Measurements from ENCODE around the gene HPDL. TPM values are rescaled to one million over a fixed set of nuclear protein-coding genes. Genes with fewer than 3 reads are reported as not detected.
"Not testable (repeated sequence)": the region's sequence is repeated elsewhere in the genome, so short reads cannot be mapped to it uniquely, and the experiment has no call there.

Gene HPDL
- 1 to 10 TPM; 1.7 to 3.8 (median 3.1) TPM for polyA plus RNA-seq (ENCODE audit: insufficient read length in 4 of 4)

GRCh38 chr1:45326627-45327623, at the start of gene HPDL:
HPDL (plus strand) TSS chr1:45326895; CDS start chr1:45327149, 254 bp downstream.
- peak; percentile 67 to 76 (median 75) for DNase-seq (ENCODE audit: low read depth in 4 of 4, low spot score in 3 of 4)

DNA sequence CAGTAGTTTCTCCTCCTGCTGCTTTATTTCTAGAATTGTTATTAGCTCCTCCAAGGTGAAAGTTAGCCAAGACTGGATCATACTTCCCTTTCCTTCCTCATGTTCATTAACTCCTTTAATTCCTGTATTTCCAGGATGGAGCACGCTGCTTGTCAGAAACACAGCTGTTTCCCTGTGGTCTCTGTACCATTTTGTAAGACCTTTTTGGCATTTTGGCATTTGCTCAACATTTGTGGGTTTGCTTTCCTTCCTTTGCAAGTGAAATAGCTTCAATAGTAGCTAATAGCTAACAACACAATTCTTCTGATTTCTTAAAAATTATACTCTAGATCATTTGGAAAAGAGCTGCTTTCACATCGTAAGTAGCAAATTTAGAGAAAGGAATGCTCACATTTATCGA, 44.3 kb upstream of the HPDL start:
- no peak for DNase-seq (ENCODE audit: low read depth in 4 of 4, low spot score in 3 of 4)

DNA sequence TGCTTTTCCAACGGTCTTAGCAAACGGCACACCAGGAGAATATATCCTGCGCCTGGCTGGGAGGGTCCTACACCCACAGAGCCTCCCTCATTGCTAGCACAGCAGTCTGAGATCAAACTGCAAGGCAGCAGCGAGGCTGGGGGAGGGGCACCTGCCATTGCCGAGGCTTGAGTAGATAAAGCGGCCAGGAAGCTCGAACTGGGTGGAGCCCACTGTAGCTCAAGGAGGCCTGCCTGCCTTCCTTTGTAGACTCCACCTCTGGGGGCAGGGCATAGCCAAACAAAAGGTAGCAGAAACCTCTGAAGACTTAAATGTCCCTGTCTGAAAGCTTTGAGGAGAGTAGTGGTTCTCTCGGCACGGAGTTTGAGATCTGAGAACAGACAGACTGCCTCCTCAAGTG, 41.8 kb upstream of the HPDL start:
- not testable (repeated sequence) for DNase-seq (ENCODE audit: low read depth in 4 of 4, low spot score in 3 of 4)

GRCh38 chr1:45286521-45286920, 40.2 kb upstream of the HPDL start:
- DNase-seq (ENCODE audit: low read depth in 4 of 4, low spot score in 3 of 4): not testable (repeated sequence)

DNA sequence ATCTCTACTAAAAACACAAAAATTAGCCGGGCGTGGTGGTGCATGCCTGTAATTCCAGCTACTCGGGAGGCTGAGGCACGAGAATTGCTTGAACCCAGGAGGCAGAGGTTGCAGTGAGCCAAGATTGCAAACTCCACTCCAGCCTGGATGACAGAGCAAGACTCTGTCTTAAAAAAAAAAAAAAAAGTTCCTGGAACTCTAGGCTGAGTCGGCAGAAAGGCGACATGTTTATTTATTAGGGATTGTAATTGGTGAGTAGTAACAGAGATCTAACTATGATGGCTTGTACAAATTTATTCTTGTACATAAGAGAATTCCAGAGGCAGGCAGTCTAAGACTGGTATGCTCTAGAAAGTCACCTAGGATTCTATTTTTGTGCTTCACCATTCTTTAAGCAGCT, 35.7 kb upstream of the HPDL start:
- DNase-seq (ENCODE audit: low read depth in 4 of 4, low spot score in 3 of 4): not testable (repeated sequence)

GRCh38 chr1:45291716-45292115, 35.0 kb upstream of the HPDL start:
- no peak for DNase-seq (ENCODE audit: low read depth in 4 of 4, low spot score in 3 of 4)

- DNase-seq (ENCODE audit: low read depth in 4 of 4, low spot score in 3 of 4): no peak
Measured at GRCh38 chr1:45297666-45298356, 28.9 kb upstream of the HPDL start.

GRCh38 chr1:45299296-45299695, 27.4 kb upstream of the HPDL start:
- DNase-seq (ENCODE audit: low read depth in 4 of 4, low spot score in 3 of 4): no peak

DNA sequence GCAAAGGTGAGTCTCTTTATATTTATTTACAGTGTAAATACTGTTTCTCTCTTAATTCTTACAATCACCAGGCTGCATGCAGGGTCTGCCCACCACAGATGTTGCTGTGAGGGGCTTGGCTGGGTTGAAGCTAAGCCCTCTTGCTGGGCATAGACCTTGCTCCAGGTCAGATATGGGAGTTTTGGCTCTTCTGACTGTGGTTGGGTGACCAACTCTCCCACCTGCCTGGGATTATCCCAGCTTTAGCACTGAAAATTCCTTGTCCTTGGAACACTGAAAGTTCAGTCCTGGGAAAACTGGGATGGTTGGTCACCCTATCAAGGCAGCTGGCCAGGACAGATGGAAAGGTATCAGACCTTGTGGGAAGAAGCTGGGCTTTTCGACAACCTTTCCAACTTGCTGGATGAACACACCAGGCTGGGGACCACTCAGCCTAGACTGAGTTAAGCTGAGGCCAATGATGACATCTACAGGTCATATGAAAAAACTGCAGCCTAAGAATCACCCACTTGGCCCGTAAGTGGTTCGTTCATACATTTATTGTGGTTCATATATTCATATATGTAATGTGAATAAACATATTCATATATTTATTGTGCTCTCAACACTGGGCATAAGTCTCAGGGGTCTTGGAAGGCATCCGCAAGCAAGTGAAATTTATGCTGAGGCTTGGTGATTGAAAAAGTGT, 26.6 kb upstream of the HPDL start:
- DNase-seq (ENCODE audit: low read depth in 4 of 4, low spot score in 3 of 4): peak in 2 of 4 donors; percentile 55 to 65

DNA sequence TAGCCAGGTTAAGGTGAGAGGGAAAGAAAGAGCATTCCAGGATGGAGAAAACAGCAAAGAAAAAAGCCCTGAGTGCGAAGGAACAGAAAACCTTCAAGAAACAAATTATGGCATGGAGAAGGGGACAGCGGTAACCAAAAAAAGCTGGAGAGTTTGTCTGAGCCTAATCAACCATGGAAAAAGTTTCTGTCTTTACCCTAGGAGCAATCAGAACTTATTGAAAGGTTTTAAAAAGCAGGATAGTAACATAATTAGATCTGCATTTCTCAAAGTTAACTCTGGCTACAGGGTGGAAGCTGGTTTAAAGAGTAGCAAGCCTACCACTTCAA, 26.1 kb upstream of the HPDL start:
- no peak for DNase-seq (ENCODE audit: low read depth in 4 of 4, low spot score in 3 of 4)

DNA sequence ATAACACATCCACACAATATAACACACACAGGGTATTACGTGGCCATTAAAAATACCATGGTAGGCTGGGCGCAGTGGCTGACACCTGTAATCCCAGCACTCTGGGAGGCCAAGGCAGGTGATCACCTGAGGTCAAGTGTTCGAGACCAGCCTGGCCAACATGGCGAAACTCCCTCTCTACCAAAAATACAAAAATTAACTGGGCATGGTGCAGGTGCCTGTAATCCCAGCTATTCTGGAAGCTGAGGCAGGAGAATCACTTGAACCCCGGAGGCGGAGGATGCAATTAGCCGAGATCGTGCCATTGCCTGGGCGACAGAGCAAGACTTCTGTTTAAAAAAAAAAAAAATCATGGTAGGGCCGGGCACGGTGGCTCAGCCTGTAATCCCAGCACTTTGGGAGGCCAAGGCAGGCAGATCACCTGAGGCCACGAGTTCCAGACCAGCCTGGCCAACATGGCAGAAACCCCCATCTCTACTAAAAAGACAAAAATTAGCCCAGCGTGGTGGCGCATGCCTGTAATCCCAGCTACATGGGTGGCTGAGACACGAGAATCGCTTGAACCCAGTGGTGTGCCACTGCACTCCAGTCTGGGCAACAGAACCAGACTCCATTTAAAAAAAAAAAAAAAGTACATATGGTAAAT, 24.1 kb upstream of the HPDL start:
- DNase-seq (ENCODE audit: low read depth in 4 of 4, low spot score in 3 of 4): no peak

- peak; percentile 91 to 94 (median 94) for DNase-seq (ENCODE audit: low read depth in 4 of 4, low spot score in 3 of 4)
Measured at GRCh38 chr1:45303520-45304310, 23.0 kb upstream of the HPDL start.

DNA sequence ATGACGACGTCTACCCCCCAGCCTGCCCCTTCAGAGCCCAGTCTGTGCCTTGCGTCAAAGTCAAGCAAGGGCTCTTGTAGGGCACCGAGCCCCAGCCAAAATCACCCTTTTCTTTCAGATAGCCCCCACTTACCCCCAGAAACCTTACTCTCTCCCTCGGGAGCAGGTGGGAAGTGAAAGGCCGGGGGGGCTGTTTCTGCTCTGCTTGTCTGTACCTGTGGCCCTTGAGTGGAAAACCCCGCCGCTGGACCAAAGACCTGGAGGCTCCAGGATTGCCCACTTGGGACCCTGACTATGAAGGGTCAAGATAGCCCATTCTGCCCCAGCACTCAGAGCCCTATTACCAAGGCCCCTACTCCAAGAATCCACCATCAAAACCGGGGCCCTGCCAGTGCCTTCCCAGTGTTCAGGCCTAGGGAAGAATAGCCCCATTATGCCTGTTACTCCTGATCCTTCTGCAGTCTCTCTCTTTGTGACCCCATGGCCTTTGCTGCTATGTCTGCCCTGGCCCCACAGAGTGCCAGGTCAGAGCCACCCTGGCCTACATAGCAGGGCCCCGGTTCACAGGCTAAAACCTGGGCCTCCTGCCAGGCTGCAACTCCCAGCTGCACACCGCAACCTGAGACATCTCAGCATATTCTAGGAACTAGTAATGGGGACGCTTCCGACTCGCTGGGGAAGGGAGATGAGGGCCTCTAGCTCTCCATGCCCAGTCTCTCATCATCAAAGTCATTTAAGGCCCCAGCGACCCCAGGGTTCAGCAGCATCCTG, 22.2 kb upstream of the HPDL start:
- no peak for DNase-seq (ENCODE audit: low read depth in 4 of 4, low spot score in 3 of 4)

GRCh38 chr1:45305231-45305630, 21.5 kb upstream of the HPDL start:
- no peak for DNase-seq (ENCODE audit: low read depth in 4 of 4, low spot score in 3 of 4)

DNA sequence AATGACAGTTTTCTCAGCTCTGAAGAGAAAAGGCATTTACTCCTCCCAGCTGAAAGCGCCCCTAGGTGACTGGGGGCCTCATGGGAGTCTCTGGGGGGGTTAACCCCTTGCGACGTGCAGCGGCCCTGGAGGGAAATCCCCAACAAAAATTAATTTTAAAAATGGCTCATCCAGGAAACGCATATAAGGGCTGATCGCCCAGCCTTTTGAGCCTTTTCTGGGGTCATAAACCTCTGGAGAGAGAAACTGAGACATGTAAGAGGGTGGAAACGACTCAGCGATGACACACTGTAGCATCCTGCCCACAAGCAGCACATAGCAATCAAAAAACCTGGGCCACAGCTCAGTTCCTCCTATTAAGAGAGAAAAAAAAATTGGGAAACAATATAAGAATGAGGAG, 20.4 kb upstream of the HPDL start:
- DNase-seq (ENCODE audit: low read depth in 4 of 4, low spot score in 3 of 4): no peak

DNA sequence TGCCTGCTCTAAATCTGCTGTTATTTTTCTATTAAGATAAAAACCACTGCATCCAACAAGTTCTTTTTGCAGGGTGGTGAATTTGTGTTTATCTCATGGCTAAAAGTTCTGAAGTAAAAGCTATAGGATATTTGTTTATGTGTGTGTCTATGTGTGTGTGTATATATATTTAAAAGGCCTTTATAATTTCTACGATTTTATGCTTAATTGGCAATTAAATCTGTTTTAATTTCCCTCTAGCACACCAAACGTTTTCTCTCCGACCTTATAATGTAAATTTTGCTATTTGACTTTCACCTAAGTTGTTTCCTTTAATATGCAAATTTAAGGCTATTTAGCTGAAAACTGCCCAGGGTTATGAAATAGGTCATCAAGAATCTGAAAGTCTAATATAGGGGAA, 19.8 kb upstream of the HPDL start:
- no peak for DNase-seq (ENCODE audit: low read depth in 4 of 4, low spot score in 3 of 4)

DNA sequence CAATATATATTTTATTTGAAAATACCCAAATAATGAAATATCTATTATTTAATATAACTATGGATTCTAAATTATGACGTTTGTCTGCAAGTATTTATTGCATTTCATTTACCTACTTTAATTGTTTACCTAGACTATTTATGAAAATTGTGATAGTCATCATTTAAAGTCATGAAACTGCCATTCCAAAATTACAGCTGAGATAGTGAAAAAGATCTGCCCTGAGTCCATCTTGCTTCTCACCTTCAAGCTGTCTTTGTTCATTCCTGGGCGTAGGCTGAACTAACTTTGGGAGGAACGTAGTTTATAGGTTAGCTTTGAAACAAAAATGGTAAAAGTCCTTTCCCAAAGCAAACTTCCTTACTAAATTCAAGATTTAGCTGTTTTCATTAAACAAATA, 12.4 kb upstream of the HPDL start:
- DNase-seq (ENCODE audit: low read depth in 4 of 4, low spot score in 3 of 4): no peak

- DNase-seq (ENCODE audit: low read depth in 4 of 4, low spot score in 3 of 4): no peak
Measured at GRCh38 chr1:45317166-45317565, 9.5 kb upstream of the HPDL start.

GRCh38 chr1:45319761-45320160, 6.9 kb upstream of the HPDL start:
- no peak for DNase-seq (ENCODE audit: low read depth in 4 of 4, low spot score in 3 of 4)

Measured in left renal pelvis (tissue), 4 donors.